HCT116 (cell line): ENCODE data around the gene PRKN. TPM values are rescaled to one million over a fixed set of nuclear protein-coding genes. Genes with fewer than 3 reads are reported as not detected.

Experiments
- ATAC-seq: fragments of 200-7000 bp; cut with Tn5 transposase; 2 replicates; pipeline ENCODE4 v1.9.1; 2020; ENCODE audit warnings: mild to moderate bottlenecking, moderate library complexity
- BruUV-seq: library from RNA; stranded (reverse); fragments of 400-500 nt; replicated peaks from 2 replicates; lab custom pipeline; 2021; lab: Mats Ljungman, UMichigan
- CTCF ChIA-PET: fragments of 300-600 bp; sonication (Branson Sonifier 250); formaldehyde crosslinking; loops from one replicate; lab custom pipeline; 2021; ENCODE audit warnings: antibody characterized with exemption; lab: Charles Lee
- POLR2A ChIA-PET: fragments of 300-600, 350-600 bp; sonication (Branson Sonifier 250); formaldehyde crosslinking; loops from one replicate; lab custom pipeline; 2021; ENCODE audit warnings: antibody characterized with exemption; lab: Charles Lee
- RAD21 ChIA-PET, 2 experiments: fragments of 300-600 bp; sonication (Branson Sonifier 250); formaldehyde crosslinking; loops; one replicate each; lab custom pipeline; 2023; ENCODE audit warnings: low total read pairs in 2 of 2; ENCODE audit not compliant: uncharacterized antibody in 2 of 2, unreplicated experiment in 2 of 2, low non-redundant PET in 1 of 2; lab: Charles Lee
- DNase-seq: peaks from one replicate; pipeline ENCODE4 v3.0.0-alpha.2; 2010; ENCODE audit warnings: low read depth, low spot score
- H2AFZ ChIP-seq: fragments of 200-600 bp; shearing (Covaris generic), sonication (generic); 2 replicates; pipeline ENCODE4 v1.6.1; 2017; ENCODE audit warnings: low read depth, mixed run types, mixed read lengths, antibody characterized with exemption, low read length; ENCODE audit not compliant: poor library complexity, severe bottlenecking
- H3K27ac ChIP-seq: 2 replicates; pipeline ENCODE4 v1.5.1; 2012; ENCODE audit warnings: low read depth, low read length
- H3K27me3 ChIP-seq: fragments of 200-600 bp; sonication (generic); 2 replicates; pipeline ENCODE4 v1.6.1; 2016; ENCODE audit warnings: mixed run types, low read length, mixed read lengths; ENCODE audit not compliant: insufficient read depth
- H3K36me3 ChIP-seq, 2 experiments: fragments of 200-500 bp in 1 of 2; fragments of 200-600 bp in 1 of 2; sonication (Bioruptor generic) in 1 of 2; sonication (generic) in 1 of 2; 2 replicates each; pipeline versions ENCODE4 v1.5.1 to v1.6.1; 2014 to 2016; ENCODE audit warnings: low read length in 2 of 2, inconsistent platforms in 1 of 2, mixed read lengths in 1 of 2, mixed run types in 1 of 2; ENCODE audit not compliant: insufficient read depth in 2 of 2, control insufficient read depth in 1 of 2
- H3K4me1 ChIP-seq, 2 experiments: fragments of 200-600 bp in 1 of 2; sonication (generic) in 1 of 2; 2 replicates each; pipeline versions ENCODE4 v1.5.1 to v1.6.1; 2012 to 2017; ENCODE audit warnings: low read length in 2 of 2, inconsistent platforms in 1 of 2, mild to moderate bottlenecking in 1 of 2, mixed read lengths in 1 of 2, mixed run types in 1 of 2, moderate library complexity in 1 of 2; ENCODE audit not compliant: insufficient read depth in 2 of 2, control insufficient read depth in 1 of 2
- H3K4me2 ChIP-seq: fragments of 200-600 bp; sonication (generic); 2 replicates; pipeline ENCODE4 v1.6.1; 2017; ENCODE audit warnings: mixed run types, low read length, mixed read lengths
- H3K4me3 ChIP-seq, 2 experiments: fragments of 200-600 bp in 1 of 2; sonication (generic) in 1 of 2; replicated peaks in 1 of 2; 2 replicates each; pipeline ENCODE4 v1.5.1; 2011 to 2016; ENCODE audit warnings: low read length in 2 of 2, control low read depth in 1 of 2, low read depth in 1 of 2, mild to moderate bottlenecking in 1 of 2, mixed read lengths in 1 of 2, mixed run types in 1 of 2
- H3K79me2 ChIP-seq: fragments of 200-600 bp; sonication (generic); 2 replicates; pipeline ENCODE4 v1.6.1; 2017; ENCODE audit warnings: mild to moderate bottlenecking, mixed run types, low read length, moderate library complexity, mixed read lengths; ENCODE audit not compliant: insufficient read depth
- H3K9ac ChIP-seq: fragments of 200-600 bp; sonication (generic); 2 replicates; pipeline ENCODE4 v1.6.1; 2016; ENCODE audit warnings: low read length, mixed read lengths
- H3K9me2 ChIP-seq: fragments of 200-600 bp; sonication (generic), shearing (Covaris generic); 2 replicates; pipeline ENCODE4 v1.6.1; 2017; ENCODE audit warnings: mixed run types, mild to moderate bottlenecking, moderate library complexity; ENCODE audit not compliant: insufficient read depth
- H3K9me3 ChIP-seq, 2 experiments: fragments of 200-500 bp in 1 of 2; fragments of 200-600 bp in 1 of 2; sonication (Bioruptor generic) in 1 of 2; sonication (generic) in 1 of 2; 2 replicates each; pipeline ENCODE4 v1.6.1; 2014 to 2017; ENCODE audit warnings: low read length in 2 of 2, mixed read lengths in 2 of 2, inconsistent platforms in 1 of 2, low read depth in 1 of 2, mild to moderate bottlenecking in 1 of 2, mixed run types in 1 of 2, moderate library complexity in 1 of 2; ENCODE audit not compliant: control insufficient read depth in 1 of 2, insufficient read depth in 1 of 2
- H4K20me1 ChIP-seq: fragments of 200-600 bp; sonication (generic), shearing (Covaris generic); 2 replicates; pipeline ENCODE4 v1.6.1; 2017; ENCODE audit warnings: mixed run types, mild to moderate bottlenecking, moderate library complexity; ENCODE audit not compliant: insufficient read depth
- CBX3 ChIP-seq: IDR thresholded peaks from 2 replicates; pipeline ENCODE4 v1.6.1; 2012; ENCODE audit warnings: low read depth
- EGR1 ChIP-seq: IDR thresholded peaks from 2 replicates; pipeline ENCODE4 v1.6.1; 2012; ENCODE audit warnings: low read depth
- POLR2AphosphoS5 ChIP-seq: IDR thresholded peaks from 2 replicates; pipeline ENCODE4 v1.6.1; 2011; ENCODE audit warnings: mild to moderate bottlenecking, low read depth, low read length, moderate library complexity
- RAD21 ChIP-seq: IDR thresholded peaks from 2 replicates; pipeline ENCODE4 v1.6.1; 2012; ENCODE audit warnings: low read depth, mild to moderate bottlenecking
- intact Hi-C: fragments of 100-400 bp; cut with micrococcal nuclease; formaldehyde crosslinking; loops from 2 replicates; pipeline ENCODE4 v1.10.0; 2022
- total RNA-seq: library from RNA; stranded (reverse); gene quantifications from one replicate; pipeline ENCODE4 v1.2.1, GENCODE V29; 2021; ENCODE audit not compliant: unreplicated experiment
- TF ChIP-seq, protein P1 (sequence below): IDR thresholded peaks from 2 replicates; pipeline ENCODE4 v1.6.1; 2012
- TF ChIP-seq, protein P2 (sequence below): IDR thresholded peaks from 2 replicates; pipeline ENCODE4 v1.6.1; 2011; ENCODE audit warnings: mild to moderate bottlenecking, low read length, moderate library complexity; ENCODE audit not compliant: insufficient replicate concordance; ENCODE audit errors: extremely low read depth
- TF ChIP-seq, protein P3 (sequence below): IDR thresholded peaks from 2 replicates; pipeline ENCODE4 v1.6.1; 2012

Gene PRKN
- total RNA-seq, 1 experiment from 2014 or later: 2.6 TPM

DNA sequence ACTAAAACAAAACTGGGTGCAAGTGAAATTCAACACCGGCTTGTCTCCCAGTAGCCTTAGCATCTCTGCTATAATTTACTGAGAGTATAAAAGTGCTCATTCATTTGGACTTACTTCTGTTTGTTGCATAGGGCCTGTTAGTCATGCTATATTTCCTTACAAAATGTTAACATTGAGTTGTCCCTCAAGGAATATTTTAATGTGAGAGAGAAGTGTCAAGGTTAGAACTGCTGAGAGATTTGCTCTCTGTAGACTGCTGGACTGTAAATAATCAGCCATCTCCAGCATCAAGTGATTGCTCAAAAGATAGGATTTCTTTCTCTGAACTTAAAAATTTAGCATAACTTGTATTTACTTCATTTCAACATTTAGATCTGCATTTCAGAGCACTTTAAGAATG is 1125.2 kb downstream of the PRKN start:
- no peak overlapping the region for H3K4me2 ChIP-seq
- H3K27ac ChIP-seq: no peak overlapping the region
- no peaks in the 10 kb centered on the region for H3K9me3 ChIP-seq
- no peaks in the 10 kb centered on the region for H4K20me1 ChIP-seq
- no peak overlapping the region for H2AFZ ChIP-seq
- H3K36me3 ChIP-seq: no peaks in the 10 kb centered on the region
- no peak overlapping the region for H3K4me3 ChIP-seq
- no peak for ATAC-seq
- no peaks in the 10 kb centered on the region for H3K79me2 ChIP-seq
- ChIA-PET RAD21 (no interaction called here), CTCF (no interaction called here), POLR2A (no interaction called here)
- H3K9ac ChIP-seq: no peak overlapping the region
- intact Hi-C loops: no loop called here
- no peaks in the 10 kb centered on the region for H3K27me3 ChIP-seq
- H3K9me2 ChIP-seq: no peaks in the 10 kb centered on the region
- BruUV-seq: no TSS peak
- no peak for DNase-seq
- TF ChIP-seq, protein P1, sequence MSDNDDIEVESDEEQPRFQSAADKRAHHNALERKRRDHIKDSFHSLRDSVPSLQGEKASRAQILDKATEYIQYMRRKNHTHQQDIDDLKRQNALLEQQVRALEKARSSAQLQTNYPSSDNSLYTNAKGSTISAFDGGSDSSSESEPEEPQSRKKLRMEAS: no peak
- TF ChIP-seq, protein P2, sequence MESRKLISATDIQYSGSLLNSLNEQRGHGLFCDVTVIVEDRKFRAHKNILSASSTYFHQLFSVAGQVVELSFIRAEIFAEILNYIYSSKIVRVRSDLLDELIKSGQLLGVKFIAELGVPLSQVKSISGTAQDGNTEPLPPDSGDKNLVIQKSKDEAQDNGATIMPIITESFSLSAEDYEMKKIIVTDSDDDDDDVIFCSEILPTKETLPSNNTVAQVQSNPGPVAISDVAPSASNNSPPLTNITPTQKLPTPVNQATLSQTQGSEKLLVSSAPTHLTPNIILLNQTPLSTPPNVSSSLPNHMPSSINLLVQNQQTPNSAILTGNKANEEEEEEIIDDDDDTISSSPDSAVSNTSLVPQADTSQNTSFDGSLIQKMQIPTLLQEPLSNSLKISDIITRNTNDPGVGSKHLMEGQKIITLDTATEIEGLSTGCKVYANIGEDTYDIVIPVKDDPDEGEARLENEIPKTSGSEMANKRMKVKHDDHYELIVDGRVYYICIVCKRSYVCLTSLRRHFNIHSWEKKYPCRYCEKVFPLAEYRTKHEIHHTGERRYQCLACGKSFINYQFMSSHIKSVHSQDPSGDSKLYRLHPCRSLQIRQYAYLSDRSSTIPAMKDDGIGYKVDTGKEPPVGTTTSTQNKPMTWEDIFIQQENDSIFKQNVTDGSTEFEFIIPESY: no peak
- TF ChIP-seq, protein P3, sequence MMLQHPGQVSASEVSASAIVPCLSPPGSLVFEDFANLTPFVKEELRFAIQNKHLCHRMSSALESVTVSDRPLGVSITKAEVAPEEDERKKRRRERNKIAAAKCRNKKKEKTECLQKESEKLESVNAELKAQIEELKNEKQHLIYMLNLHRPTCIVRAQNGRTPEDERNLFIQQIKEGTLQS: no peak
- TF ChIP-seq POLR2AphosphoS5 (no peak), CBX3 (no peak)
- H3K4me1 ChIP-seq: no peaks in the 10 kb centered on the region

DNA sequence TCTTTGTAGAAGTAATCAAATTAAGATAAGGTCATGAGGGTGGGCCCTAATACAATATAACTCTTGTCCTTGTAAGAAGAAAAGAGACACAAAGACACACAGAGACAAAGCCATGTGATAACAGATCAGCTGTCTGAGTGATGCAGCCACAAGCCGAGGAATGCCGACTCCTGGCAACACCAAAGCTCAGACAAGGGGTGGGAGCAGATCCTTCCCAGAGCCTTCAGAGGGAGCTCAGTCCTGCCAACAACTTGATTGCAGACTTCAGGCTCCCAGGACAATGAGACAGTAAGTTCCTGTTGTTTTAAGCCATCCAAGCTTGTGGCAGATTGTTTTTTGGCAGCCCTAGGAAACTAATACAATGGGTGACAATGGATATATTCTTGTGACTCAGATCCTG is 1128.7 kb downstream of the PRKN start:
- Histone ChIP-seq H3K9me3 (no peaks in the 10 kb centered on the region), H3K4me3 (no peak overlapping the region), H3K4me2 (no peak overlapping the region), H4K20me1 (no peaks in the 10 kb centered on the region), H3K4me1 (no peaks in the 10 kb centered on the region), H3K27ac (no peak overlapping the region), H3K79me2 (no peaks in the 10 kb centered on the region), H3K9ac (no peak overlapping the region), H3K27me3 (0 out of 2 replicates have a peak, but pooled peaks cover 4% of the 10 kb centered on the region), H3K9me2 (no peaks in the 10 kb centered on the region), H2AFZ (no peak overlapping the region), H3K36me3 (no peaks in the 10 kb centered on the region)
- BruUV-seq: no TSS peak
- ATAC-seq (no peak), DNase-seq (no peak)
- ChIA-PET CTCF (no interaction called here), RAD21 (no interaction called here), POLR2A (no interaction called here)
- TF ChIP-seq EGR1 (no peak), RAD21 (no peak)
- intact Hi-C loops: no loop called here
